Keratinocyte (primary cell): ENCODE results near the gene WDR93. TPM values are rescaled to one million over a fixed set of nuclear protein-coding genes. Genes with fewer than 3 reads are reported as not detected.

Experiments
- DNase-seq: peaks from one replicate; pipeline ENCODE4 v3.0.0-alpha.2; 2011; ENCODE audit warnings: low read depth, missing footprints, low spot score
- FAIRE-seq: peaks from 2 replicates; lab custom pipeline; 2011; peaks lifted over from hg19 to GRCh38; lab: Jason Lieb, UNC
- H2AFZ ChIP-seq: 2 replicates; pipeline ENCODE4 v1.6.0; 2012; ENCODE audit warnings: low read length, control low read depth, inconsistent platforms; ENCODE audit not compliant: control insufficient read depth
- H3K27ac ChIP-seq: 2 replicates; pipeline ENCODE4 v1.5.1; 2011; ENCODE audit warnings: low read length; ENCODE audit not compliant: control insufficient read depth, insufficient read depth
- H3K27me3 ChIP-seq: 3 replicates; pipeline ENCODE4 v1.6.0; 2011; ENCODE audit warnings: low read length; ENCODE audit not compliant: control insufficient read depth, insufficient read depth; ENCODE audit errors: extremely low read depth
- H3K36me3 ChIP-seq, 2 experiments: 2 replicates in 1 of 2; 3 replicates in 1 of 2; pipeline ENCODE4 v1.5.1; 2011; ENCODE audit warnings: low read length in 2 of 2, mild to moderate bottlenecking in 1 of 2; ENCODE audit not compliant: control insufficient read depth in 2 of 2, insufficient read depth in 2 of 2; ENCODE audit errors: extremely low read depth in 1 of 2
- H3K4me1 ChIP-seq: 3 replicates; pipeline ENCODE4 v1.5.1; 2011; ENCODE audit warnings: low read length; ENCODE audit not compliant: control insufficient read depth, insufficient read depth; ENCODE audit errors: extremely low read depth
- H3K4me2 ChIP-seq: 3 replicates; pipeline ENCODE4 v1.6.0; 2011; ENCODE audit warnings: low read depth, low read length; ENCODE audit not compliant: control insufficient read depth, insufficient read depth; ENCODE audit errors: extremely low read depth
- H3K4me3 ChIP-seq, 3 experiments: fragments of 200-600 bp in 1 of 3; sonication (generic) in 1 of 3; 2 replicates in 2 of 3; 3 replicates in 1 of 3; pipeline ENCODE4 v1.5.1; 2011 to 2016; ENCODE audit warnings: low read length in 3 of 3, mild to moderate bottlenecking in 3 of 3, control low read depth in 2 of 3, inconsistent platforms in 1 of 3, low read depth in 1 of 3, mixed read lengths in 1 of 3, mixed run types in 1 of 3, moderate library complexity in 1 of 3; ENCODE audit not compliant: control insufficient read depth in 2 of 3, insufficient read depth in 2 of 3; ENCODE audit errors: extremely low read depth in 1 of 3
- H3K79me2 ChIP-seq: 2 replicates; pipeline ENCODE4 v1.6.0; 2012; ENCODE audit warnings: low read length; ENCODE audit not compliant: control insufficient read depth, insufficient read depth
- H3K9ac ChIP-seq: 3 replicates; pipeline ENCODE4 v1.6.0; 2011; ENCODE audit warnings: low read length; ENCODE audit not compliant: control insufficient read depth, insufficient read depth; ENCODE audit errors: extremely low read depth
- H3K9me1 ChIP-seq: 3 replicates; pipeline ENCODE4 v1.6.0; 2011; ENCODE audit warnings: low read length; ENCODE audit not compliant: control insufficient read depth, insufficient read depth; ENCODE audit errors: extremely low read depth
- H3K9me3 ChIP-seq: 2 replicates; pipeline ENCODE4 v1.5.1; 2012; ENCODE audit warnings: low read depth, low read length; ENCODE audit not compliant: control insufficient read depth
- H4K20me1 ChIP-seq: 3 replicates; pipeline ENCODE4 v1.6.0; 2011; ENCODE audit warnings: low read length; ENCODE audit not compliant: control insufficient read depth, insufficient read depth; ENCODE audit errors: extremely low read depth
- EZH2 ChIP-seq: IDR thresholded peaks from one replicate; pipeline ENCODE4 v1.6.1; 2012; ENCODE audit warnings: inconsistent platforms, mild to moderate bottlenecking, low read length, moderate library complexity
- dilution Hi-C: fragments of 300-500 bp; cut with MboI; formaldehyde crosslinking; loops from one replicate; pipeline ENCODE4 v1.7.0; 2020; ENCODE audit warnings: low sequenced_read_pairs; ENCODE audit not compliant: extremely low pct_ligation_motif_present
- polyA plus RNA-seq, 5 experiments: library from polyadenylated mRNA; depleted of rRNA in 3 of 5; stranded (reverse) in 3 of 5; stranded (forward) in 1 of 5; unstranded in 1 of 5; fragments of >200 nt; gene quantifications; 1 replicate in 1 of 5; 2 replicates in 3 of 5; 3 replicates in 1 of 5; pipeline versions ENCODE4 v1.2.1 to v1.2.3, GENCODE V29; 2011 to 2012; ENCODE audit warnings: missing spikeins in 2 of 5, low read depth in 1 of 5, low replicate concordance in 1 of 5
- TF ChIP-seq, protein P1 (sequence below), 3 experiments: IDR thresholded peaks in 1 of 3; conservative IDR thresholded peaks in 1 of 3; optimal IDR thresholded peaks in 1 of 3; 2 replicates in 2 of 3; 3 replicates in 1 of 3; pipeline versions ENCODE3 to v1.5.1; 2011; ENCODE audit warnings: low read length in 3 of 3, mild to moderate bottlenecking in 3 of 3, moderate library complexity in 2 of 3, control low read depth in 1 of 3, inconsistent platforms in 1 of 3; ENCODE audit not compliant: insufficient read depth in 2 of 3; ENCODE audit errors: extremely low read depth in 1 of 3

WDR93 gene
- polyA plus RNA-seq, 1 donor (not counting 4 experiments of a cell fraction or from before 2014, with no cell fraction given): 0.05 TPM

GRCh38 chr15:89765694-89766093 lies 75.1 kb downstream of the WDR93 start:
- Histone ChIP-seq H3K36me3 (no peaks in the 10 kb centered on the region), H4K20me1 (no peaks in the 10 kb centered on the region), H3K9me1 (no peaks in the 10 kb centered on the region), H3K4me1 (peaks cover 25% of the 10 kb centered on the region), H3K27me3 (no peaks in the 10 kb centered on the region), H3K4me3 (no peak overlapping the region), H3K27ac (no peak overlapping the region), H2AFZ (no peak overlapping the region), H3K9me3 (no peaks in the 10 kb centered on the region), H3K9ac (no peak overlapping the region), H3K79me2 (no peaks in the 10 kb centered on the region), H3K4me2 (no peak overlapping the region)
- dilution Hi-C loops: loop anchor here (25.0 kb wide), 1 partner anchor 97 kb away; no protein-coding TSS in a partner anchor
- TF ChIP-seq, protein P1, sequence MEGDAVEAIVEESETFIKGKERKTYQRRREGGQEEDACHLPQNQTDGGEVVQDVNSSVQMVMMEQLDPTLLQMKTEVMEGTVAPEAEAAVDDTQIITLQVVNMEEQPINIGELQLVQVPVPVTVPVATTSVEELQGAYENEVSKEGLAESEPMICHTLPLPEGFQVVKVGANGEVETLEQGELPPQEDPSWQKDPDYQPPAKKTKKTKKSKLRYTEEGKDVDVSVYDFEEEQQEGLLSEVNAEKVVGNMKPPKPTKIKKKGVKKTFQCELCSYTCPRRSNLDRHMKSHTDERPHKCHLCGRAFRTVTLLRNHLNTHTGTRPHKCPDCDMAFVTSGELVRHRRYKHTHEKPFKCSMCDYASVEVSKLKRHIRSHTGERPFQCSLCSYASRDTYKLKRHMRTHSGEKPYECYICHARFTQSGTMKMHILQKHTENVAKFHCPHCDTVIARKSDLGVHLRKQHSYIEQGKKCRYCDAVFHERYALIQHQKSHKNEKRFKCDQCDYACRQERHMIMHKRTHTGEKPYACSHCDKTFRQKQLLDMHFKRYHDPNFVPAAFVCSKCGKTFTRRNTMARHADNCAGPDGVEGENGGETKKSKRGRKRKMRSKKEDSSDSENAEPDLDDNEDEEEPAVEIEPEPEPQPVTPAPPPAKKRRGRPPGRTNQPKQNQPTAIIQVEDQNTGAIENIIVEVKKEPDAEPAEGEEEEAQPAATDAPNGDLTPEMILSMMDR (optimal IDR thresholded peaks at IDR 0.05 in 1 of 3, IDR thresholded peaks at IDR 0.05 in 1 of 3, conservative IDR thresholded peaks at IDR 0.05 in 1 of 3; ENCODE audit: extremely low read depth in 1 of 3, insufficient read depth in 2 of 3, low read length in 3 of 3): no peak
- TF ChIP-seq EZH2: no peak
- FAIRE-seq (no peak), DNase-seq (no peak)

DNA sequence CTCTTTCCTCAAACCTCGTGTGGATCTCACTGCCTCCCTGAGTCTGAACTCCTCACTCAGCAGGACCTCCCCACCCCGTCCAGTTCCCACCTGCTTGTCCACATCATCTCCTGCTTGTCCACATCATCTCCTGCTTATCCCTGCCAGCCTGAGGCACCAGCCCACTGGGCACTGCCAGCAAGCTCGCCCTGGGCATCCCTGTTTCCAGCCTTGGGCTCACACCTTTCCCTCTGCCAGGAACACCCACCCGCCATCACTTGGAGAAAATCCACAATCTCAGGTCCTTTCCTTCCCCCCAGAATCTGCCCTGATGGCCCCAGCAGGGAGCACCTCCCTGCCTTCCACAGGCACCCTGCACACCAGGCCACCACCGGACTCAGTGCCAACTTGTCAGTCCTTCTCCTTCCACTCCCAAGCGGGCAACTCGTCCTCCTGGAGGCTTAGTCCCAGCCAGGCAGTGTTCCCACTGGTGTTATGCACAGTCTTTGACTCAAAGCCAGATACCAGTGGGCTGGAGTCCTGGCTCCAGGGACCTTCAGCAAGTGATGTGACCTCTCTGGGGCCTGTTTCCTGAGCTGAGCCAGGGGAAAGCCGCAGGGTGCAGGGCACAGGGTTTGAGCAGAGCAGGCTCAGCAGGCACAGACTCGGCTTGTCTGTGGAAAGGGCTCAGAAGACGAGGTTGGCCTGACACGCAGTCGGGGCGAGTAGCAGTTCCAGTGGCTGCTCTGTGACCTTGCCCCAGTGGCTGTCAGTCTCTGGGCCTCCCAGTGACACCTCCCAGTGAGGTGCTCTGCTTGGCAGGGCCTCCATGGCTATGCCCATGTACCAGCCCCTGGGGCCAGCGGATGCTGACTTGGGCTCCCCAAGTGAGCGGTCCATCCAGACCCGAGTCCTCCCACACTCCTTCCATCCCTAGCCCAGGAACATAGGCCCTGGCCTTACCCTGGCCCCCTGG lies 76.0 kb downstream of the WDR93 start:
- DNase-seq (no peak), FAIRE-seq (no peak)
- Histone ChIP-seq H3K27me3 (no peaks in the 10 kb centered on the region), H3K9me1 (no peaks in the 10 kb centered on the region), H2AFZ (no peak overlapping the region), H3K27ac (no peak overlapping the region), H4K20me1 (no peaks in the 10 kb centered on the region), H3K79me2 (no peaks in the 10 kb centered on the region), H3K9ac (no peak overlapping the region), H3K4me2 (no peak overlapping the region), H3K36me3 (no peaks in the 10 kb centered on the region), H3K4me1 (peaks cover 15% of the 10 kb centered on the region), H3K4me3 (no peak overlapping the region), H3K9me3 (no peaks in the 10 kb centered on the region)
- dilution Hi-C loops: loop anchor here (25.0 kb wide), 1 partner anchor 96 kb away; no protein-coding TSS in a partner anchor
- TF ChIP-seq, protein P1 (optimal IDR thresholded peaks at IDR 0.05 in 1 of 3, IDR thresholded peaks at IDR 0.05 in 1 of 3, conservative IDR thresholded peaks at IDR 0.05 in 1 of 3; ENCODE audit: extremely low read depth in 1 of 3, insufficient read depth in 2 of 3, low read length in 3 of 3): no peak
- no peak for TF ChIP-seq EZH2
